Measurements from ENCODE around the gene EMILIN2. TPM values are rescaled to one million over a fixed set of nuclear protein-coding genes. Genes with fewer than 3 reads are reported as not detected.

Gene EMILIN2
- total RNA-seq, 2 experiments from 2014 or later: 3.2 to 3.3 TPM

GRCh38 chr18:2824865-2825264, 21.9 kb upstream of the EMILIN2 start:
- no peak for TF ChIP-seq CTCF (IDR thresholded peaks at IDR 0.05)
- no peaks in the 10 kb centered on the region for H3K9me3 Mint-ChIP-seq
- no peaks in the 10 kb centered on the region for H3K4me1 ChIP-seq (ENCODE audit: insufficient read depth, low read length)
- no peaks in the 10 kb centered on the region for H3K36me3 Mint-ChIP-seq (ENCODE audit: low read depth)
- DNase-seq: no peak
- H3K27ac Mint-ChIP-seq: no peak overlapping the region
- no peaks in the 10 kb centered on the region for H3K27me3 Mint-ChIP-seq
- ChIA-PET POLR2A (no interaction called here), CTCF (no interaction called here)
- no peaks in the 10 kb centered on the region for H3K4me1 Mint-ChIP-seq (ENCODE audit: low read depth)
- no peak overlapping the region for H3K27ac ChIP-seq (ENCODE audit: low read depth in 1 of 2, low read length in 2 of 2)
- H3K27me3 ChIP-seq (ENCODE audit: control insufficient read depth in 1 of 2, insufficient read depth in 2 of 2, low read length in 2 of 2): no peaks in the 10 kb centered on the region
- intact Hi-C loops (cut with DNase I, micrococcal nuclease): no loop called here
- H3K4me3 ChIP-seq (ENCODE audit: low read length): no peak overlapping the region
- no peak for ATAC-seq (ENCODE audit: poor library complexity)
- H3K36me3 ChIP-seq (ENCODE audit: insufficient read depth, low read length): no peaks in the 10 kb centered on the region
- H3K9me3 ChIP-seq (ENCODE audit: control insufficient read depth in 1 of 2, insufficient read depth in 1 of 2, low read length in 2 of 2): peaks cover 0 to 3% of the 10 kb centered on the region in 2 experiments
- no peak overlapping the region for H3K4me3 Mint-ChIP-seq

- intact Hi-C loops (cut with DNase I, micrococcal nuclease): no loop called here
- Histone ChIP-seq H3K36me3 (ENCODE audit: insufficient read depth, low read length) (no peaks in the 10 kb centered on the region), H3K4me1 (ENCODE audit: insufficient read depth, low read length) (no peaks in the 10 kb centered on the region), H3K4me3 (ENCODE audit: low read length) (no peak overlapping the region), H3K27ac (ENCODE audit: low read depth in 1 of 2, low read length in 2 of 2) (no peak overlapping the region), H3K27me3 (ENCODE audit: control insufficient read depth in 1 of 2, insufficient read depth in 2 of 2, low read length in 2 of 2) (no peaks in the 10 kb centered on the region), H3K9me3 (ENCODE audit: control insufficient read depth in 1 of 2, insufficient read depth in 1 of 2, low read length in 2 of 2) (peaks cover 0 to 3% of the 10 kb centered on the region in 2 experiments)
- no peaks in the 10 kb centered on the region for H3K36me3 Mint-ChIP-seq (ENCODE audit: low read depth)
- no peak for DNase-seq
- ChIA-PET POLR2A (no interaction called here), CTCF (no interaction called here)
- ATAC-seq (ENCODE audit: poor library complexity): no peak
- no peaks in the 10 kb centered on the region for H3K4me1 Mint-ChIP-seq (ENCODE audit: low read depth)
- no peak for TF ChIP-seq CTCF (IDR thresholded peaks at IDR 0.05)
- no peak overlapping the region for H3K27ac Mint-ChIP-seq
- no peak overlapping the region for H3K4me3 Mint-ChIP-seq
- no peaks in the 10 kb centered on the region for H3K27me3 Mint-ChIP-seq
- no peaks in the 10 kb centered on the region for H3K9me3 Mint-ChIP-seq
These were observed 21.1 kb upstream of the EMILIN2 start for GRCh38 chr18:2825613-2826175.

- Histone ChIP-seq H3K4me3 (ENCODE audit: low read length) (no peak overlapping the region), H3K36me3 (ENCODE audit: insufficient read depth, low read length) (no peaks in the 10 kb centered on the region), H3K27ac (ENCODE audit: low read depth in 1 of 2, low read length in 2 of 2) (no peak overlapping the region), H3K4me1 (ENCODE audit: insufficient read depth, low read length) (no peaks in the 10 kb centered on the region), H3K9me3 (ENCODE audit: control insufficient read depth in 1 of 2, insufficient read depth in 1 of 2, low read length in 2 of 2) (peaks cover 0 to 3% of the 10 kb centered on the region in 2 experiments), H3K27me3 (ENCODE audit: control insufficient read depth in 1 of 2, insufficient read depth in 2 of 2, low read length in 2 of 2) (no peaks in the 10 kb centered on the region)
- no peaks in the 10 kb centered on the region for H3K4me1 Mint-ChIP-seq (ENCODE audit: low read depth)
- ATAC-seq (ENCODE audit: poor library complexity): no peak
- ChIA-PET POLR2A (no interaction called here), CTCF (no interaction called here)
- H3K27ac Mint-ChIP-seq: no peak overlapping the region
- no peaks in the 10 kb centered on the region for H3K36me3 Mint-ChIP-seq (ENCODE audit: low read depth)
- intact Hi-C loops (cut with DNase I, micrococcal nuclease): no loop called here
- H3K4me3 Mint-ChIP-seq: no peak overlapping the region
- TF ChIP-seq CTCF (IDR thresholded peaks at IDR 0.05): no peak
- H3K27me3 Mint-ChIP-seq: no peaks in the 10 kb centered on the region
- no peaks in the 10 kb centered on the region for H3K9me3 Mint-ChIP-seq
- DNase-seq: no peak
These were observed 20.2 kb upstream of the EMILIN2 start for GRCh38 chr18:2826581-2826980.
